GM18868 (cell line): ENCODE data around the gene SNX14.
"Not testable (repeated sequence)": the region's sequence is repeated elsewhere in the genome, so short reads cannot be mapped to it uniquely, and the experiment has no call there.

Experiments
- ATAC-seq: cut with Tn5 transposase; IDR thresholded peaks from one replicate; pipeline ENCODE4 v1.9.1; 2021; ENCODE audit warnings: mild to moderate bottlenecking, moderate library complexity; ENCODE audit not compliant: unreplicated experiment

Gene SNX14, protein sequence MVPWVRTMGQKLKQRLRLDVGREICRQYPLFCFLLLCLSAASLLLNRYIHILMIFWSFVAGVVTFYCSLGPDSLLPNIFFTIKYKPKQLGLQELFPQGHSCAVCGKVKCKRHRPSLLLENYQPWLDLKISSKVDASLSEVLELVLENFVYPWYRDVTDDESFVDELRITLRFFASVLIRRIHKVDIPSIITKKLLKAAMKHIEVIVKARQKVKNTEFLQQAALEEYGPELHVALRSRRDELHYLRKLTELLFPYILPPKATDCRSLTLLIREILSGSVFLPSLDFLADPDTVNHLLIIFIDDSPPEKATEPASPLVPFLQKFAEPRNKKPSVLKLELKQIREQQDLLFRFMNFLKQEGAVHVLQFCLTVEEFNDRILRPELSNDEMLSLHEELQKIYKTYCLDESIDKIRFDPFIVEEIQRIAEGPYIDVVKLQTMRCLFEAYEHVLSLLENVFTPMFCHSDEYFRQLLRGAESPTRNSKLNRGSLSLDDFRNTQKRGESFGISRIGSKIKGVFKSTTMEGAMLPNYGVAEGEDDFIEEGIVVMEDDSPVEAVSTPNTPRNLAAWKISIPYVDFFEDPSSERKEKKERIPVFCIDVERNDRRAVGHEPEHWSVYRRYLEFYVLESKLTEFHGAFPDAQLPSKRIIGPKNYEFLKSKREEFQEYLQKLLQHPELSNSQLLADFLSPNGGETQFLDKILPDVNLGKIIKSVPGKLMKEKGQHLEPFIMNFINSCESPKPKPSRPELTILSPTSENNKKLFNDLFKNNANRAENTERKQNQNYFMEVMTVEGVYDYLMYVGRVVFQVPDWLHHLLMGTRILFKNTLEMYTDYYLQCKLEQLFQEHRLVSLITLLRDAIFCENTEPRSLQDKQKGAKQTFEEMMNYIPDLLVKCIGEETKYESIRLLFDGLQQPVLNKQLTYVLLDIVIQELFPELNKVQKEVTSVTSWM

DNA sequence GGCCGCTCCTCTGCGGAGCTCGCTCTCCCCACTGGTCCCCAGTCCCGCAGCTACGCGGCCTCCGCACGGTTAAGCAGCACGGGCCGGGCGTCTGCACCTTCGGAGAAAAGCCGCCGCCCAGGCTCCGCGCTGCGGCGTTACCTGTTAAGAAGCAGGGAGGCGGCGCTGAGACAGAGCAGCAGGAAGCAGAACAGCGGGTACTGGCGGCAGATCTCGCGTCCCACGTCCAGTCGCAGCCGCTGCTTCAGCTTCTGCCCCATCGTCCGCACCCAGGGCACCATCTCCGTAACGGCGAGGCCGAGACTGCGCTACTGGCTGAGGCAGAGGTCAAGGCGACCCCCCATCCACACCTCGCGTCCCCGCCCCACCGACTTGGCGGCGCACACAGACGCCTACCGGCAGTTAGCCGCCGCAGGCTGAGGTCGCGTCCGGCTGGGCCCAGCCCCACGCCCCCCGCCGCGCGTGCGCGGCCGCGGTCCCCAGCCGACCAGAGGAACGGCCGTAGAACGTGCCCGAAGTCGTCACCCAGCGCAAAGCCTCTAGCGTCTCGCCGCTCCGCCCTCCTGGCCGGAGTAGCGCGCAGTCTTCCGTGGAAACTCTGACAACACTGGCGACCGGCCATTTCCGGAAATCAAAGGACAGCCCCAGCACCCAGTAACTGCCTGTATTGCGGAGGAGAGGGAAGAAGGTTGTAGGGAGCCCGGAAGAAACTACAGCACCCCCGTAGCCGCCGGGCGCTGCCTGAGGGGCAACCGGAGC lies at the start of gene SNX14:
Gene SNX14, minus strand, starts transcription at position 421 of the 759 bp plus-strand sequence. Its CDS starts 140 bp downstream, at position 281.
- peak; percentile 85 for ATAC-seq

- ATAC-seq = peak; percentile 69
These were observed 49.3 kb upstream of the SNX14 start, which contains the start of gene SYNCRIP for GRCh38 chr6:85642774-85643536. SYNCRIP (minus strand) TSS chr6:85642886; CDS start chr6:85641439, 1,447 bp downstream.

DNA sequence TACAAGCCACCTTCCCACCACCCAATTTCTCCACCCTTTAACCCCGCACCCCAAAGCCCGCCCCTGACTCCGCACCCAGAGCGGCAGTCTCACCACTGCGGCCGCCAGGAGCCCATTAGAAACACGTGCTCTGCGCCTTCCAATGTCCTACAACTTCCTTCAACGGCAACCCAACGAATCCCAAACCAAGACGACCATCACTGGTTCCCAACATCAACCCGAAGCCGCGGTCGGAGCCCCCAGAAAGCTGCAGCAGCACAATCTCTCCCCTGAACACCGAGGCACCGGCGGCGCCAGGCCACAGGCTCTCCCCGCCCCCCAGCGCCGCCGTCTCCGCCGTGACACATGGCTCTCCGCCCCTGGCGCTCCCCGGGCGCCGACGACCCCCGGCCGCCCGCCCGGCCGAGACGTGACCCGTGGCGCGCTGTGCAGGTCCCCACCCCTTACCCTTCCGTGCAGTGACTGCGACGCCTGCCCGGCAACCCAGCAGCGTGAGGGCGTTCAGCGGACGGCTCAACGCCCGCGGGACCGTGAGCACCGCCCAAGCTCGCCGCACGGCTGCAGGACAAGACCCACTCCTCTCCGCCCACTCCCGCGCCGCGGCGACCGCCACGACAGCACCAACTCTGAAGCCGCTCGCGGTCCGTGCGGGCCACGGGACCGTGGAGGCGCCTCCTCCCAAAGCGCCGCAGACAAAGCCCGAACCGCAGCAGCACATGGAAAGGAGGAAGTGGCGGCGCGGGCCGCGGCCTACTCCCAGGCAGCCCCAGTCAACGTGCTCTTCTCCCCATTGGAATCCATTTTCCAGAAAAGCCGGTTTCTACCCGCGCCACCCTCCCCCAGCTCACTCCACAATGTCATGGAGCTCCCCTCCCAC lies 48.5 kb upstream of the SNX14 start:
- no peak for ATAC-seq

GRCh38 chr6:85641522-85641896 lies 47.9 kb upstream of the SNX14 start:
- no peak for ATAC-seq

GRCh38 chr6:85640821-85641220 lies 47.2 kb upstream of the SNX14 start:
- no peak for ATAC-seq

DNA sequence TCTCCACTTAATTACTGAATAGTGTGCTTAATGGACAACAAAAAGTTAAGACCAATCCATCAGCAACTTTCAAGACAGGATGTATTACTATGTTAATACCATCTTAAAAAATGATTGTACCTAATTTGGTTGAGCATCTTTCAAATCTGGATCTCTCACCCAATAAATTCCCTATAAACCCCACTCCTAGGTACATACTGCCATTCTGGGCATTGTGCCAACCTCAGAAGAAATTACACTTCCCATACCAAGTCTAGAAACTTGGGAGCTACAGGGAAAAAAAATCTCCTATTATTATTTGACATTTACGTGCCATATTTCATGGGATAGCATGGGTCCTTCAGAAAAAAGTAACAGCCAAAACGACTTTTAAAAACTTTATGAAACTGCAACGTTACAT lies 43.9 kb upstream of the SNX14 start:
- no peak for ATAC-seq

DNA sequence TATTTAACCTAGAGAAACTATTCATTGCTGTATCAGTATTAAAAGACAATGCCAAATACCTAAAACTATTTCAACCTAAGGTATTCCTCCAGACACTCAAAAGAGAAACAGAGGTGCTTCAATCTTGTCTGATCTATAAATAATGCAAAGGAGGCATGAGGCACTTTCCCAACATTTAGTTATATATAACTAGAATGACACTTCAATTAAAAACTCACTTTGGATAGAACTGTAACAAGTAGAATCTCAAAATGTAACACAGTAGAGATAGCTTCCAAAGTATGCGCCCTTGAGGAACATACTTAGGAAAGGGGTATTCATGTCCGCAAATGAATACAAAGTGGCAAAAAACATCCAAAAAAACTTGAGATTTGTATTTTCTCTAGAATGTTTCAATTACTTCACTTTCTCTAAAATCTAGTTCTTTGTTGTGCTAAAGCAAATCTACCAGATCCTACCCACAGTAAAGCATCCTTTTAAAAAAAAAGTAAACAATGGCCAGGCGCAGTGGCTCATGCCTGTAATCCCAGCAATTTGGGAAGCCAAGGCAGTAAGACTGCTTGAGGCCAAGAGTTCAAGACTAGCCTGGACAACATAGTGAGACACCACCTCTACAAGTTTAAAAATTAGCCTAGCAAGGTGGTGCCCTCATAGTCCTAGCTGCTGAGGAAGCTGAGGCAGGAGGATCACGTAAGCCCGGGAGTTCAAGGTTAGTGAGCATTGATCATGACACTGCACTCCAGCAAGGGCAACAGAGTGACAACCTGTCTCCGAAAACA lies 38.7 kb upstream of the SNX14 start:
- no peak for ATAC-seq

DNA sequence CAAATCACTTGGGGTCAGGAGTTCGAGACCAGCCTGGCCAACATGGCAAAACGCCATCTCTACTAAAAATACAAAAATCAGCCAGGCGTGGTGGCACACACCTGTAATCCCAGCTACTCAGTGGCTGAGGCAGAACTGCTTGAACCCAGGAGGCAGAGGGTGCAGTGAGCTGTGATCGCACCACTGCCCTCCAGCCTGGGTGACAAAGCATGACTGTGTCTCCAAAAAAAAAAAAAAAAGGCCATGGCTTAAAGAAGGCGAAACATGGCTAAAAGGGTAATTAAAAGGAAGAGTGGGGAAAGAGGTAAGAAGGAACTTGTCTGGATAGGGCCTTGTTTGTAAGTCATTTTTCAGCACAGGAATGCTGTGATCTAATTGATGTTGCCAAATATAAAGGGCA lies 37.5 kb upstream of the SNX14 start:
- not testable (repeated sequence) for ATAC-seq

DNA sequence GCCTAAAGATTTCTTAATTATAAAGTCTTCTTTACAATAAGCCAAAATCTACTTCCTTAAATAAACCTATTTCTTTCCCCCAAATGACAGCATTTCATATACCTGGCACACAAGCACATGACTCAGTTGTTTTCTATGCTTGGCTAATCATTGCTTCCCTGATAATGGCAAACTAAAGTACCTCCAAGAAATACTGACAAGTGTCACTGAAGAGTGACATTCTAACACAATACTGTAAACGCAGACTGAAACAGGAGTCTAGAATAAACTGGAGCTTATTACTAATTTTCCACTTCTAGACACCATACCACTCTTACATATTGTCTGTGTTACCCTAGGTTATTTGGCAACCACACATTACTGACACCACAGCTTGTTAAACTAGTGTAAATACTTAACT lies 34.7 kb upstream of the SNX14 start:
- no peak for ATAC-seq

GRCh38 chr6:85620308-85620707 lies 26.6 kb upstream of the SNX14 start:
- no peak for ATAC-seq

GRCh38 chr6:85614780-85615179 lies 21.1 kb upstream of the SNX14 start:
- no peak for ATAC-seq

DNA sequence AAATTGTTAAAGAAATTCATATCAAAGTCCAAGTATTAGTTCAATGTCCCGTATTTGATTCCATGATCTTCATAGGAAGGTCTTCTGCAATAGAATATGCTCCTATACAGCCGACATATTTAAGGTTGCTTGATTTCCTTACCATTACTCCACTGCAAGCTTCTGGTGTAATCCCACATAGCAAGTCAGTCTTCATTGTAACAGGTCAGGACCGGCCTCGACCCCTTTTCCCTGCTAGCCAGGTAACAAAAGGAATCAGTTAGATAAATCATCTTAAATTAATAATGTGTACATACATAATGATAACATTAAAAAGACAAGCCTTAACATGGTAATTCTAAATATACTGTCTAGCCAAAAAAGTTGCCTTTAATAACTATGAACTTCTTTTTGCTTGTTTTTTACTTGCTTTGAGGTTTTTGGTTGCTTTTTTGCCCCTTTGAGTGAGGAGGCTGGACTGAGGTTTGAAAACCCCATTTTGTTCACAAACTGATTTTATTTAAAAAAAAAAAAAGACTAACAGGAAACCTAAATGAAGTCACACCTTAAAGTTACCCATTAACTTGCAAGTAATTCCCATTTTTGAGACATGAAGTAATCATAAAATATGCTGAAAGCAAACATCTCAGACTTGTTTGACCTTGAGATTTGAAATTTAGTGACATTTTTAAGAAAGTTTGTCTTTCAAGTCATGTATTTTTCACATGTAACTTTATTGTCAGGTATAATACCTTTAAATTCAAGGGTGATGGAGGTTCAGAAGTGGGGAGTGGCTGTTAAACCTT lies 19.2 kb upstream of the SNX14 start:
- ATAC-seq = no peak

DNA sequence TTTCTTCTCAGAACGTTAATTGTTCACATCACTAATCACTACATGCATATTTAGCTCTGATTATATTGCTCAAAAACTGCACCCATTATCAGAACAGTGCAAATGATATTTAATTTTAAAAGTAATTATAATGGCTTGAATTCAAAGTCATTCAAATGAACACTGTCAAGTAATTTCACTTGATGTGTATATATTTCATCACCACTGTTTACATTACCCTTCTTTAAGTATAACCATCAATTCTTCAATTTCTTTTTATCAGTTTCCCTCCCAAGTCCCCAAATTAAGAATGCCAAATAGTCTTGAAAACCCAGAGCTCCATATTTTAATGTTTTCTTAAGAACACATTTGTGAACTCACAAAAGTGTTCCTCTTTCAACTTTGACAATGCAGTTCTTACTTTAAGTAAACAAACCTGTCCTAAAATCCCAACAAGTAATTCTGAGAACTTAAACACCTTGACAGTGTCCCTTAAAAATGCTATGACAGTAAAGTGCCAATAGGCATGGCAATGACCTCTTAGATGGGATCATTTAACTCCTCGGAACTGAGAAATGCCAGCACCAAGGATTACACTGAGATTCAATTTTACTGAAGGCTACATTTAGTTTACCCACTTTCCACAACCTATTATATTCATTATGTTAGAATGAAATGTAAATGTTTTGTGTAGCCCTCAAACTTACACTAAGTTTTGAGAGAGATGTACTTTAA lies 16.7 kb upstream of the SNX14 start:
- no peak for ATAC-seq

DNA sequence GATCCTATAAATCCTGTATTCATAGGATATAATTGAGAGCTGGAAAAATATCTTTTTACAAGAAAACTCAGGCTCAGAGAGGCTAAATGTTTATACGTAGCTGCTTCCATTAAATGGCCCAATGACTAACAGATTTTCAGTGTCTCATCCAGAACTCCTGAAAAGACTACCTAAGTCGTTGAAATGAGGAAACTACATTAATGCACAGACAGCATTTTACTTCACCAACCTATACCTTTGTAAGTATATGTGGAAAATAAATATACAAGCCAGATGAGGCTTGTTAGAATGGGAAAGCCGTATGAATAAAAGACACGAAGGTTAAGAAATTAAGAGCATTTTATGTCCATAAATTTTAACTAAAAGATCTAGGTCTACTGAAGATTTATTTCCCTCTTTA lies 8.4 kb upstream of the SNX14 start:
- no peak for ATAC-seq

DNA sequence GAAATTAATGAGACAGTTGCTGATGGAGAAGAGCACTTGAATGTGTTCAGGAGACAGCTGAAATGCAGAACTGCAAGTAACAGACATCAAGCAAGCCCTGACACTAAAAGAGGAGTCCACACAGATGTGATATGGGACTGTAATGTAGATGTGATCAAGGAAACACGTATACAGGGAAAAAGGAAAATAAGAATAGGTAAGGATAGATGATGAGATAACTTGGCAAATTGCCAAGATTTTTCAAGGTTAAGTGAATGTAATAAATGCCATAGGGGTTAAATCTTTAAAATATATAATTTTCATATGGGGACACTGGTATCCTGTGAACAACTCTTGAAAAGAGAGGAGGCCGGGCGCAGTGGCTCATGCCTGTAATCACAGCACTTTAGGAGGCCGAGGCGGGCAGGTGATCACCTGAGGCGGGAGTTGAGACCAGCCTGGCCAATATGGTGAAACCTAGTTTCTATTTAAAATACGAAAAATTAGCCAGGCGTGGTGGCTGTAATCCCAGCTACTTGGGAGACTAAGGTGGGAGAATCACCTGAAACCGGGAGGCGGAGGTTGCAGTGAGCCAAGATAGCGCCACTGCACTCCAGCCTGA lies 7.2 kb upstream of the SNX14 start:
- no peak for ATAC-seq

- peak; percentile 11 for ATAC-seq
These were observed 706 bp upstream of the SNX14 start for GRCh38 chr6:85594197-85594930.
